B cell (primary cell): ENCODE results near the gene PLA2G1B.

ENCODE experiments used
- CTCF ChIP-seq: fragments of 200-600 bp; IDR thresholded peaks from one replicate; pipeline ENCODE4 v1.8.0; 2022; ENCODE audit warnings: antibody characterized with exemption, mild to moderate bottlenecking
- EZH2 ChIP-seq: IDR thresholded peaks from 2 replicates; pipeline ENCODE4 v1.6.1; 2012; ENCODE audit warnings: borderline replicate concordance, low read depth, mild to moderate bottlenecking, moderate library complexity, low read length; ENCODE audit not compliant: insufficient read depth, poor library complexity, severe bottlenecking

- TF ChIP-seq CTCF (no peak), EZH2 (peak; percentile 88)
Measured at GRCh38 chr12:120369603-120370342, 42.2 kb upstream of the PLA2G1B start.
